HG02571 (cell line): ENCODE measurements around the gene LEMD2.

ENCODE experiments used
- ATAC-seq: cut with Tn5 transposase; IDR thresholded peaks from one replicate; pipeline ENCODE4 v1.9.1; 2021; ENCODE audit warnings: mild to moderate bottlenecking, moderate library complexity; ENCODE audit not compliant: unreplicated experiment

The LEMD2 gene

DNA sequence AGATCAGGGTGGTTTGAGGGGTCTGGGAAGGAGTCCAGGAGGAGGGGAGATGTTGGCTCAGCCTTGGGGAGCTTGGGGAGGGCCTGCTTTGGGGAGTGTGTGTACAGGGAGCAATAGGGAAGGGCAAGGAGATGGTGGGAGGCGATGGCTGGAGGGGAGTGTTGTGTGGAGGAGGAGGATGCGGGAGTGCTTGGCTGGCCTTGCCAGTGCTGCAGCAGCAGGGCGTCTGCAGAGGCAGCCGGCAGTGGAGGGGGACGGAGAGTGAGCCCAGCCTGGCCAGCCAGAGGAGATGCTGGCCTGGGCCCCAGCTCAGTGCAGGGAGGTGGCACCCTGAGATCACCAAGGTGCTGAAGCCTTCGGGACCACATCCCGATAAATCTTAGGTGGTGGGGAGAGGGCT is 46.1 kb downstream of the LEMD2 start:
- ATAC-seq, result no peak

DNA sequence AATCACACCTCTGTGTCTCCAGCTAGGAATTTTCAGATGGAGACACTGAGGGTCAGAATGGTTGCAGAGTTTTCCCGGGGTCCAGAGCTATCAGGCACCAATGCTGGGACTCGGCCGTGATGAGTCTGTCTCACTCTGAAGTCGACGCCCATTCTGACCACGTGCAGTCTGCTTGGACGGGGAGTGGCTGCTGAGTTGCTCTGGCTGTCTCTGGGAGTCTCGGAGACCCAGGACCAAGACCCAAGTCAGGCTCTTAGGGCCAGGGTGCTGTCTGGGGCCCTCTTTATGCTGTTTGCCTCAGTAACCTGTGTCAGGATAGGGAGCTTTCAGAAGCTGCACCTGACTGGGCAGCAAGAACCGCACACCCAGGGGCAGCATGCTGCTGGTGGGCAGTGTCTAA is 46.8 kb downstream of the LEMD2 start:
- ATAC-seq, result no peak

GRCh38 chr6:33740794-33741193 is 48.1 kb downstream of the LEMD2 start:
- ATAC-seq, result no peak

- no peak for ATAC-seq
These were observed 48.7 kb downstream of the LEMD2 start for GRCh38 chr6:33740204-33740608.

DNA sequence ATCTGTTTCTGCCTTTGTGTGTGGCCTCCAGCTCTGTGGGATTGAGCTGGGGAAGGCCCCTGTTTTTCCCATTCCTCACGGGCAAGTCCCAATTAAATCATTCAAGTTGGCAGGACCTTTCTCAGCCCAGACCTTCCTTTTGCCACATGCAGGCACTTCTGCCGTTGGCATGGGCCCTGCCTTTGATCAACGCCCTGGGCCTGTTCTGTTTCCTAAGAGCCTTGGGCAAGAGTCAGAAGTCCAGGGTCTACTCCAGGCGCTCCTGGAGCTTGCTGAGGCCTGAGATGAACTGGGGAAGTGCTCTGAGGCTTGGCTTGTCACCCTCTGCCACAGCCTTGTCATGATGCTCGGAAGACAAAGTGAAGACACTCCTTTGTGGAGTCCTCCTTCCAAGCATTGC is 49.4 kb downstream of the LEMD2 start:
- ATAC-seq, result no peak

- no peak for ATAC-seq
These were observed 50.1 kb downstream of the LEMD2 start for GRCh38 chr6:33738879-33739278.

DNA sequence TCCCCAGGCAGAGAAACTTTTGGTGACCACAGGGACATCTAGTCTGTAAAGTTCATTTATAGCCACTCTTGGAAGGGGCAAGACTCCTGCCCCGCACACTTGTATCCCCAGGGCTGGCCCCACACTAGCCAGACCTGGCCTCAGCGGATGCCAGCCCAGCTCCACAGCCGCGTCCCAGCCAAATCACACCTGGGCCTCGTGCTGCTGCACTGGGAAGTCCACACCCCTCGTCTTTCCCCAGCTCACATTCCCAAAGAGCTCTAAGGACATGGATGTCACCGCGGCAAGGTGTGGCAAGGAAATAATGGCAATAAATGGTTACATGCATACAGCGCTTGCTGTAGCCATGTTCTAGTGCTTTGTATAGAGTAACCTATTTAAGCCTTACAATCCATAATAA is 50.8 kb downstream of the LEMD2 start:
- ATAC-seq, result no peak

DNA sequence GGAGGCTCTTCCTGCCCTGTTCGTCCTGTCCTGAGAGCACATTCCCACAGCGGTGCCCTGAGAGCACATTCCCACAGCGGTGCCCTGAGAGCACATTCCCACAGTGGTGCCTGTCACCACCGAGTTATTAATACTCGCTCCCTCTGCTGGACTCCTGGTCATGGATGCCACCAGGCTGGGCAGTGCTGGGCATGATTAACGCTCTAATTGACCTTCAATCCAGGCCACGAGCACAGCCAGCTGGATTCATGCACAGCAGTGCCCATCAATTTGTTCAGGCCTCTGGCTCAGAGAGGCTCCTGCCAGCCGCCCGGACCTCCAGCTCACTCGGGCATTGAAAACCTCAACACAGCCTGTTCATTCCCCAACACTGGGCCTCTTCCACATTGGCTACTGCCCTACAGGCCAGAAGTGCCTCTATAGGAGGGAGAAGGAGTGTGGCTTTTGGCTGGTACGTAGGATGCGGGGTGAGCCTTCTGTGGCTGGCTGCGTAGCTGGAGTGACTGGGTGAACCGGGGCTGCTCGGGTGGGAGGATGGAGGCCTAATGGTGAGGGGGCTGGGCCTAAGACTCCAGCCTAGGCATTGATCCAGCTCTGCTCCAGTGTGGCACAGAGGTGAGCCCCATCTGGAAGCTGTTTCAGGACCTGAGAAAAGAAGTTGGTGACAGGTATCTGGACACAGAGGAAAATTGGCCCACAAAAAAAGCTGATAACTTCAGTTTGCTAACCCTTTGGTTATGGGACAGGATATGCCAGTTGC is 51.5 kb downstream of the LEMD2 start:
- no peak for ATAC-seq

DNA sequence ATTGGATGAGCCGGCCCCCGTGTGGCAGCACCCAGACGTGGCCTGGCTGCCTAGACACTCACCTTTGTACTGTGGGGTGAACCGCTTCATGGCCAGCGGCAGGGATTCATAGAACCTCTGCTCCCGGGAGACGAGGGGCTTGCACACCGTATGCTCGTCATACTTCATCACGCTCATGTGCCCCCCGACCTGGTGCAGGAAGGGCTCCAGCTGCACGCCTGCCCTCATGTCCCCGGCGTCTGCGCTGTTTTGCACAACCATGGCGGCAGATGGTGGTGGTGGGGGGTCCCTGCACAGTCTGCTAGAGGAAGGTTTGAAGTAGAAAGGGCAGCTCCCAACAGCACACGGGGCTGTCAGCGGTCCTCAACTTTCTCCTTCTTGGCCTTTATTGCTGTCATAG is 53.7 kb downstream of the LEMD2 start:
- ATAC-seq, result no peak

DNA sequence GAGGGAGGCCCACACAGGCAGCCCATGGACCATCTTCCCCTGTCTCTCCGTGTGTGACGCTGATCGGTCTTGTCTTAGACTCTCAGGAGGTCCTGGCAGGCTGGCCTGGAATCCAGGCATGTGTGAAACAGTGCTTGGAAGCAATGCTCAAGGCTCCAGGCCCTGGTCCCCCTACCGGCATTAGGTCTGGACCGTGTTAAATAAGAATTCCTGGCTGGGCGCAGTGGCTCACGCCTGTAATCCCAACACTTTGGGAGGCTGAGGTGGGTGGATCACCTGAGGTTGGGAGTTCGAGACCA is 55.3 kb downstream of the LEMD2 start:
- no peak for ATAC-seq

DNA sequence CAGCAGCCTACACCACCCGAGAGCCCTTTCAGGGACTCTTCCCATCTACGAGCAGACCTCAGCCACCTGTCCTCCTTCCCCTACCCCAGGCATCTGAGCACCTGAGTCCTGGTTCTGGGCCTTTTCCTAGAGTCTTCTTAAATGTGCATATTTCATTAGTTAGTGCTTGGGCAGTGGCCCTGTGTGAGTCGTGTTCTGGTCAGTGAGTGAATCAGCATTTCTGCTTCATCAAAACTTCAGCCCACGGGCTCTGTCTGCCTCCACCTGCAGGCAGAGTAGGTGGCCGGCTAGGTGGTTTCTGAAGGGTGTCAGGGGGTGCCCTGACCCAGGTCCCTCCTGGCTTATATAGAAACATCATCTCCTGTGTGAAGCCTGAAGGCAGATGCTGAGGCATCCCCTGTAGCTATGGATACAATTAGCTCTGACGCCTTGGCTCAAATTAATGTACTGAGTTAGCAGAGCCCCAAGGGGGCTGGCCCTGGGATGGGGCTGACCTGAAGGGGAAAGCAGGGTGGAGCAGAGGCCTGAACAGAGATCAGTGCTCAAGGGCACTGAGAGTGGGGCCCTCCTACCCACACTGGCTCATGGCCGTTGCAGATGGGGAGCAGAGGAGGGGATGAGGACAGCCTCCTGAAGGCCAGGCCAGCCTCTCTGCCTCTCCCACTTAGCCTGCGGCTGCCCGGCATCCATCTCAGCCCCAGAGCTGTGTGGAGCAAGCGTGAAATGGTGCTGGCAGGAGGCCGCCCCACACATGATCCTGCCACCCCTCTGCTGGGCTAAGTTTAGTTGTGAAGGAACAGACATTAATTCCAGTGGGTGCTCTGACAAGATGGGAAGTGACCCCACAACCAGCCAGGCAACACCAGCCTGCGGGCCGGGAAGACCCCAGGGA is 55.9 kb downstream of the LEMD2 start:
- ATAC-seq, result no peak

DNA sequence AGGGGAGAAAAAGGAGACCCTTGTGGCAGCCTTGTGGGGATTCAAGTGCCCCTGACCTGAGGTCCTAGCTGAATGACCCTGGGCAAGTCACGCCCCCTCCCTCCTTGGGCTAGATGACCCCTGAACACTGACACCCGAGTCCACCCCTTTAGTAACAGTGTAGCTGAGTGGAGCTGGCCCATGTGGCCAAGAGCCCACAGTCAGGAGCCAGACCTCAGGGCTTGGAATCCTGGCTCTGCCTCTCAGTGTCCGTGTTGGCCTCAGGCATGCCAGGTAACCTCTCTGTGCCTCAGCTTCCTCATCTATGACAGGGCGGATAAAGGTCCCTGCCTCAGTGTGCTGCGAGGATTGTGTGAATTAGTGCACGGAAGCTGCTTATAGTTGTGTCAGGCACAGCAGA is 56.5 kb downstream of the LEMD2 start:
- no peak for ATAC-seq

DNA sequence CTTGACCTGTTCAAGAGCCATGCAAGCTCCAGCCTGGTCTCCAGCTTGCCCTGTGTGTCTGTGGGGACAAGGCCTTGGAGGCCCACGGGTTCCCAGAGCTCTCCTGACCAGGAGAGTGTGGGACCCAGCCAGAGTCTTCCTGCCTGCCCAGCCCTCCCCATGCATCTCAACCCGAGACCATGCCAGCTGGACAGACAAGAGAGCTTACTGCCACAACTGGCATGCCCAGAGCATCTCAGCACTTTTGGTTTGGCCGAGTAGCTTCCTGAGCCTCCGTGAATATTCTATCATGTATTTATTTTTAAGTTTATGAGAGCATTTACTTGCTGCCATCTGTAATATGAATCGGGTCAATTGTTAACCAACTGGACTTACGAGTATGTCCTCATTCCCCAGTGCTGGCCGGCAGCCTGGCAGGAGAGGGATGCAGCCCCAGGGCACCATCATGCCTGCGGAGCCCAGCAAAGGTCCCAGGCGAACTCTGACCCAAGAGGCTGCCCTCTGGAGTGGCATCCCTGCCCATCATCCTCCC is 57.1 kb downstream of the LEMD2 start:
- ATAC-seq, result no peak

- ATAC-seq, result no peak
These were observed 57.9 kb downstream of the LEMD2 start for GRCh38 chr6:33731035-33731434.

GRCh38 chr6:33730611-33731010 is 58.3 kb downstream of the LEMD2 start:
- no peak for ATAC-seq

- no peak for ATAC-seq
These were observed 59.9 kb downstream of the LEMD2 start for GRCh38 chr6:33729059-33729458.

- no peak for ATAC-seq
These were observed 60.5 kb downstream of the LEMD2 start for GRCh38 chr6:33728438-33728837.

GRCh38 chr6:33727932-33728331 is 61.0 kb downstream of the LEMD2 start:
- no peak for ATAC-seq

GRCh38 chr6:33727126-33727525 is 61.8 kb downstream of the LEMD2 start:
- ATAC-seq, result no peak

DNA sequence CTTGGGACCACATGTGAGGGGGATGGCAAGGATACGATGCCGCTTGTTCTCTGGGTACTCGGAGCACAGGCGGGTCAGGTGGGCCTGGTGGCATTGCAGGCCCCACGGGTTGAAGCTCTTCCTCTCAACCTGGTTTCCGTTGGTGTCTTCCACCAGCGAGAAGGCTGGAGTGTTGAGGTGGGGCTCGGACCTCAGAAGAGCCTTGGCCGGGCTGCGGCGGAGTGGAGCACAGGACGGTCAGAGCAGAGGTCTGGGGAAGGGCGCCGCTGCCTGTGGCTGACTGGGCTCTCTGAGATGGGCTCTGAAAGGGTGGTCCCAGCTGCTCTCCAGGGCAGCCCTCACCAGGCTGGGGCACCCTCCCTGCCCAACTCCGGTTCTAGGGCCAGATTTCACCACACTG is 62.2 kb downstream of the LEMD2 start:
- ATAC-seq, result no peak

DNA sequence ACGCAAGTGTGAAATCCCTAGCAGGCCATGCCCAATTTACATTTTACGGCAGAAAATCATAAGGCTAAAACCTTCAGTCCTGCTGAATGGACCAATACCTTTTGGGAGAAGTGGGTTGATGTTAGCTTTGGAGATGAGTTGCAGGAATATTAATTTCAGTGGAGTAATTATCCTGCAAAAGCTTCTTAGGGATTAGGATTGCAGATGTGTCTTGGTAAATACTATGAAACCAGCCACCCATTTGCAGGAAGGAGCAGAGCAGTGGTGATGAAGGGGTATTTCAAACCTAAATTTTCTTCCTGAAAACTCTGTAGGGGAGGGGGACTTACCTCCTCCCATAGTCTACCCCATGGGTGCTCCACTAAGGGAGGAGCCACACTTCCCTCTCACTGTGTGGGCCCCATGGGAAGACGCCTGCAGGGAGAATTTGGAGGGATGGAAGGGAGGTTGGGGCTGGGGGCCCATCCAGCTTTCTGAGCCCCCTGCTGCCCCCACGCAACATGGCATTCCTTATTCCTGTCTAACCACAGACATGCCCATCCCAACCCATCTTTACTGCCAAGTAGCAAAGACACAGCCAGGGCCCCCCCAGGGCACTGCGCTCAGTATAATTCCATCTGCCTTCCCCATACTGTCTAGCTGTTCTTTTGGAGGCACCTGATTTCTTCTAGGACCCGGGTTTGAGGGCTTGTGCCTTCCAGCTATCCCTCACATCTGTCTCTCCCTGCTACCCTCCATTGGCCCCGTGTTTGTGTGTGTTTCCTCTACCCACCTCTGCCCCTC is 62.8 kb downstream of the LEMD2 start:
- ATAC-seq, result no peak
